Cardiac fibroblast (primary cell): ENCODE results near the gene ATXN1.

ENCODE experiments used
- DNase-seq, 2 donors: peaks; one replicate each; pipeline versions ENCODE4 v3.0.0 to v3.0.0-alpha.2; 2010; ENCODE audit warnings: low read depth in 2 of 2
- H3K4me3 ChIP-seq, 2 donors: replicated peaks in 1 of 2; 1 replicate in 1 of 2; 2 replicates in 1 of 2; pipeline ENCODE4 v1.5.1; 2011; ENCODE audit warnings: low read depth in 2 of 2, low read length in 2 of 2, mild to moderate bottlenecking in 2 of 2, moderate library complexity in 1 of 2
- TF ChIP-seq, protein P1 (sequence below): IDR thresholded peaks from one replicate; pipeline ENCODE4 v1.5.1; 2011; ENCODE audit warnings: low read depth, mild to moderate bottlenecking, low read length, inconsistent platforms

ATXN1 gene

DNA sequence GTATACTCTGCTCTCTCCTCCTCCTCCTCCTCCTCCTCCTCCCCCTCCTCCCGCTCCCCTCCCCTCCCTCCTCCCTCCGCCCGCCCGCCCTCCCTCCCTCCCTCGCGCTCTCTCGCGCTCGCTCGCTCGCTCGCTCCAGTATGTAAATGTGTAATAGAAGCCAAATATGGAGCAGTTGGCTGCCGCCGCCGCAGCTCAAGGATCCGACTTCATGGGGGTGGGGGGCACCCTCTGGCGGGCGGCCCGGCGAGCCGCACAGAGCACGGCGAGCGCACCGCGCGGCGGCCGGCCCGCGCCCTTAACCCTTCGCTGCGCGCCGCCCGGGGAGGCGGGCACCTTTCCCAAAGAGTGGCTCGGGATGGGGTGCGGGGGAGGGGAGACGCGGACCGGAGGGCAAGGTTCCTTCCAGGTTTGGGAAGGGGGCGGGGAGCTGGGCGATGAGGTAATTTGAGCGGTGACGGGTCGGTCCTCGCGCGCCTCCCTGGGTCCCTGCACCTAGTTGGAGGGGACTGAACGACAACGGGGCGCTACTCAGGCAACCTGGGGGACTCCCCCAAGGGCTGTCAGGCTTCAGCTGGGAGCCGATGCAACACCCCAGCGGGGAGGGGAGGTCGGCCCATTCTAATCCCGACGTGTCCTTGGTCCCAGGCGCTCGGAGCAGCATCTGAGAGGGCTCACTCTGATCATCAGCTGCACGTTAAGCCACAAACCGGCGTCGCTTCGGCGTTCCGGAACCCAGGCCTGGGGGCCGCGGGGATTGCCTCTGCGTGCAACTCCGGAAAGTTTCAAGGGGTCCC, 409 bp upstream of the ATXN1 start:
- TF ChIP-seq, protein P1, sequence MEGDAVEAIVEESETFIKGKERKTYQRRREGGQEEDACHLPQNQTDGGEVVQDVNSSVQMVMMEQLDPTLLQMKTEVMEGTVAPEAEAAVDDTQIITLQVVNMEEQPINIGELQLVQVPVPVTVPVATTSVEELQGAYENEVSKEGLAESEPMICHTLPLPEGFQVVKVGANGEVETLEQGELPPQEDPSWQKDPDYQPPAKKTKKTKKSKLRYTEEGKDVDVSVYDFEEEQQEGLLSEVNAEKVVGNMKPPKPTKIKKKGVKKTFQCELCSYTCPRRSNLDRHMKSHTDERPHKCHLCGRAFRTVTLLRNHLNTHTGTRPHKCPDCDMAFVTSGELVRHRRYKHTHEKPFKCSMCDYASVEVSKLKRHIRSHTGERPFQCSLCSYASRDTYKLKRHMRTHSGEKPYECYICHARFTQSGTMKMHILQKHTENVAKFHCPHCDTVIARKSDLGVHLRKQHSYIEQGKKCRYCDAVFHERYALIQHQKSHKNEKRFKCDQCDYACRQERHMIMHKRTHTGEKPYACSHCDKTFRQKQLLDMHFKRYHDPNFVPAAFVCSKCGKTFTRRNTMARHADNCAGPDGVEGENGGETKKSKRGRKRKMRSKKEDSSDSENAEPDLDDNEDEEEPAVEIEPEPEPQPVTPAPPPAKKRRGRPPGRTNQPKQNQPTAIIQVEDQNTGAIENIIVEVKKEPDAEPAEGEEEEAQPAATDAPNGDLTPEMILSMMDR: peak; percentile 6
- peak; percentile 91 to 96 for DNase-seq
- H3K4me3 ChIP-seq: peak overlapping the region; percentile 67 to 78

DNA sequence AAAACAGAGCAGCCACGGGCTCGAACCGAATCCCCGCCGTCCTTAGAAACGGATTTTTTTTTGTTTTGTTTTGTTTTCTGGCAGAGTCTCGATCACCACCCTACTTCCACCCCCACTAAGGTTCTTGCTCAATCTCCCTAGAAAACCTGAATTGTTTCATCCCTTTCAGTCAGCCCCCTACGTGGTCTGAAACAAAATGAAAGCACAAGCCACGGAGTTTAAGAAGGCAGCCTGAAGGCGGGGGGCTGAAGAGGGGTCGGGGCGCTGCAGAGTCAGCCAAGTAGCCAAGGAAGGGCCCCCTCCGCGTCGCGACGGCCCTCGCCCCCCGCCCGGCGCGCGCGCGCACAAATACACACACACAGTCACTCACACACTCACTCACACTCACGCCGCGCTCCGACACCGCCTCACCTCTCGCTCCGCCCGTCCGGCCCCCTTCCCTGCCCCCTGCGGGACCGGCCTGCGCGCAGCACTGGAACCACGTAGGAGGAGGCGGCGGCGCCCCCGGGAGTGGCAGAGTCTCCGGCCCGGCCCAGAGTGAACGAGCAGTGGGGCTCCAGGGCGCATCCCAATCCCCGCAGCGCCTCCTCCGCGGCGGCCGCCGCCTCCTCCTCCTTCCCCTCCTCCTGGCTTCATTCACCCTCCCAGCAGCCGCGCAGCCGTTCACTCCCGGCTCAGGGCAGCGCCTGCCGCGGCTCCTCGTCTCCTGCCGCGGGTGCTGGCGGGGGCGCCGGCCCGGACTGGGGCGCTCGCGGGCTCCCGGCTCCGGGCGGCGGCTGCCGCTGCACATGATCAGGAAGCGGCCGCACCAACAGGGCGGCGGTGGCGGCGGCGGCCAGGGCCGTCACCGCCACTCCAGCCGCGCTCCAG, 1.4 kb downstream of the ATXN1 start:
- DNase-seq: peak; percentile 91 to 97
- TF ChIP-seq, protein P1: no peak
- peak overlapping the region; percentile 67 to 78 for H3K4me3 ChIP-seq

DNA sequence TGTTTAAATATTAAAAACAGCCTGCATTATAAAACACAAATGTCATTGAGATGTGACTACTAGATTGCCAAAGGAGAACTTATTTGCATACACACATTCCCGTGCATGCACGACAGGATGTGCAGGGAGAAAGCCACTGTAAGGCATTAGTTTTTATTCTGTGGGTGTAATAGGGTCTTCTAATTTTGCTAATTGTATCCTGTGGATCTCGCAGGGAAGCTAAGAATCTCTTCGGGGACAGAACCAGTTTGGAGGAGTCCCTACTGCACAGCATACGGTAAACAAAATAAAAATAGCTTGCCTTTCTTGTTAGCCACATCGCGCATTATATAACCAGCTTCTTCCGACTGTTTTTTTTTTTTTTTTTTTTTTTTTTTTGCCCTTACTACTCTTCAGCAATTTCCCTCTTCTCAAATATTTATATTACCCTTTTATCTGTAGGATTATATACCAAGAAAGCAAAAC, 2.0 kb downstream of the ATXN1 start:
- TF ChIP-seq, protein P1: no peak
- DNase-seq: peak in 1 of 2 donors; percentile 54
- H3K4me3 ChIP-seq: peak overlapping the region; percentile 67 to 78

DNA sequence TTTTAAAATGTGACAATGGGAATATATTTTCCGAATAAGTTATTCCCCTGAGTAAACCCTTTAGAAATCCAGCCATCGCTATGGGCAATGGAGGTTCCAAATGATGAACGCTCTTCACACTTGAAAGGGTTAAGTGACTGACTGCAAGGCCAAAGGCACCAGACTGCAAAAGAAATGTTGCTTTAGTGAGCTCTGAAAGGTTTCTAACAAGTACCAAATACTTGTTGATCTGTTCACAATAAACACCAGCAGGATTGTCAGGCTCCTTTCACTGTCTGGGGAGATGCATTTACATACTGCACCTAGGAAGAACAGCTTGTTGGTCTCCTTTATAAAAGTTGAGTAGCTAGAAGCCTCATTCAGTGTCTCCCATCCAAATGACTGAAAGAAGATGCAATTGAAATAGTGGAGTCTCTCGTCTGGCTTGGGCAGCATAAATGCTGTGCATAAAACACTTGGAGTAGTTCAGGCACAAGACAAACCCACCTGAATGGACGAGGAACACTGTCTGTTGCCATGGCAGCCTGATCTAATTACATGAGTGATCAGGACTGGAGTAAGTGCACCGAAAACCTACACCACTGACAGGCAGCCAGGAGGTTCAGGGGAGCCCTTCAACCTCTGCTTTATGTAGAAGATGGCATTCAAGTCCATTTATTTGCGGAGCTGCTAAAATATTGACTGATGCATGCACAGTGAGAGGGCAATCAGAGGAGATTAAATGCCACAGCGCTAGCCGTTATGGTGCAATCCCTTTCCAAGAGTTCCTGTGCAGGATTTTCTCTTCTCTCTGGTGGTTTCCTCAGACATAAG, 2.9 kb downstream of the ATXN1 start:
- TF ChIP-seq, protein P1: no peak
- peak; percentile 37 to 60 for DNase-seq
- H3K4me3 ChIP-seq: peak overlapping the region in 1 of 2 donors; percentile 67

DNA sequence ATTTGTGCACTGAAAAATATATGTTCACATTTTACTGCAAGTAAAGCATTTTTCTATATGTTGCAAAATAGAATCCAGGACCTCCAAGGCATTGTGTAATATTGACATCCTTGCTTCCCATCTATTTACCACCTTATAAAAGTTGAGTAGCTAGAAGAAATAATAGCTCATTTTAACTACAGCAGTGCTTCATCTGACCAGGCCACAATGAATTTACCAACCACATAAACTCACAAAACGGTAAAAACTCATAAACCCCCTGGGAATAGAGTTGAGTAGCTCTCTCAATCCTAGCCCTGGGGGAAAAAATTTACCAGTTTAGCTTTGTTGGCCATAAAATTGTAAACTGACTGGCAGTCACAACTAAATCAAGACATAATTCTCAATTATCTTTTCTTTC, 3.9 kb downstream of the ATXN1 start:
- DNase-seq: peak in 1 of 2 donors; percentile 50
- no peak overlapping the region for H3K4me3 ChIP-seq
- TF ChIP-seq, protein P1: no peak

DNA sequence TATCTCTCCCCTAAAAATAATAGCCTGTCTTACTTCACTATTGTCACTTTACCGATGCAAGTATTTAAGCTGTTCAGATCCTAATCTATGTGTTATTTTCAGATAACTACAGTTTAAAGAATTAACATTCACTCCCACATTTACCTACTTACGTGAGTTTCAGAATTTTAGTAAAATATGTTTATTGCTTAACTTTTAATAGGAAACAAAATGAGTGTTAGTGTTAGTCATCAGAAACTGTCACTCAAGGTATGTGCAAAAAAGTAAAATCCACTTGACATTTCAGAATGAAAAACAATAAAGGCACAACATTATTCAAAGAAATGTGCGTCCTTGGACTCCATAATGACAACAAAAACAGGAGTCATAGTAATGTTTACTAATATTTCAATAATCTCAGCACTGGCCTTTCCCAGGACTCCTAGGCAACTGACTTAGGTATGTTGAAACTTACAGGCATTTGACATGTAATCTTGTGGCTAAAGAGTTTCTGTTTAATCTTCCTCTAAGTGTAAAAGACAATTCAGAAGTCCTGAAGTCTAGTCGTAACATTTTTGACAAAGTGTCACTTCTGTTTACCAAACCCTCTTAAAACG, 4.5 kb downstream of the ATXN1 start:
- TF ChIP-seq, protein P1: no peak
- no peak overlapping the region for H3K4me3 ChIP-seq
- peak in 1 of 2 donors; percentile 43 for DNase-seq
